Mesodermal cell (in vitro differentiated cells): Measurements from ENCODE around the gene RASAL2.

Source experiments
- H3K27ac ChIP-seq: 2 replicates; pipeline ENCODE4 v1.7.0; 2013; ENCODE audit warnings: mild to moderate bottlenecking, low read depth, low read length, moderate library complexity; ENCODE audit not compliant: severe bottlenecking
- H3K36me3 ChIP-seq: 2 replicates; pipeline ENCODE4 v1.7.1; 2013; ENCODE audit warnings: mild to moderate bottlenecking, low read length, moderate library complexity; ENCODE audit not compliant: control insufficient read depth, insufficient read depth
- H3K4me1 ChIP-seq: one replicate; pipeline ENCODE4 v1.7.1; 2013; ENCODE audit warnings: mild to moderate bottlenecking, low read length; ENCODE audit not compliant: insufficient read depth, control insufficient read depth, poor library complexity, severe bottlenecking
- H3K4me3 ChIP-seq: 2 replicates; pipeline ENCODE4 v1.7.0; 2013; ENCODE audit warnings: low read length, control low read depth, mild to moderate bottlenecking; ENCODE audit not compliant: insufficient read depth, poor library complexity, severe bottlenecking; ENCODE audit errors: extremely low read depth
- H3K9me3 ChIP-seq: 2 replicates; pipeline ENCODE4 v1.7.1; 2013; ENCODE audit warnings: mild to moderate bottlenecking, low read length, moderate library complexity; ENCODE audit not compliant: control insufficient read depth
- WGBS, 2 experiments: methylation state at CpG; one replicate each; pipeline ENCODE4 v1.1.5; 2013; ENCODE audit warnings: missing lambda C conversion rate in 2 of 2; ENCODE audit not compliant: insufficient coverage in 2 of 2; 5-methylcytosine and 5-hydroxymethylcytosine counted together

Gene RASAL2

GRCh38 chr1:178278916-178279686 lies 185.2 kb downstream of the RASAL2 start:
- Histone ChIP-seq H3K4me3 (no peak overlapping the region), H3K9me3 (peaks cover 7% of the 10 kb centered on the region), H3K27ac (no peak overlapping the region), H3K36me3 (no peaks in the 10 kb centered on the region), H3K4me1 (peaks cover 49% of the 10 kb centered on the region)
- WGBS, 2 experiments, result no CpG with 5 or more reads among the region's 1 CpG

GRCh38 chr1:178282949-178283367 lies 189.1 kb downstream of the RASAL2 start:
- Histone ChIP-seq H3K27ac (peak overlapping the region; percentile 5), H3K4me3 (no peak overlapping the region), H3K9me3 (peaks cover 1% of the 10 kb centered on the region), H3K36me3 (peaks cover 6% of the 10 kb centered on the region), H3K4me1 (peaks cover 29% of the 10 kb centered on the region)
- WGBS, 2 experiments, result 0% methylated on average over 1 of the region's 3 CpGs; no CpG with 5 or more reads in 1 of the 2 experiments

GRCh38 chr1:178283409-178283808 lies 189.5 kb downstream of the RASAL2 start:
- Histone ChIP-seq H3K9me3 (no peaks in the 10 kb centered on the region), H3K36me3 (peaks cover 6% of the 10 kb centered on the region), H3K4me3 (no peak overlapping the region), H3K4me1 (peaks cover 25% of the 10 kb centered on the region), H3K27ac (peak overlapping the region; percentile 33)
- WGBS, 2 experiments, result 38% methylated on average over 4 of the region's 5 CpGs; no CpG with 5 or more reads in 1 of the 2 experiments

- 43 to 46% methylated on average over 3 of the region's 3 CpGs for WGBS, 2 experiments
- Histone ChIP-seq H3K36me3 (peaks cover 6% of the 10 kb centered on the region), H3K4me1 (peaks cover 23% of the 10 kb centered on the region), H3K4me3 (no peak overlapping the region), H3K9me3 (no peaks in the 10 kb centered on the region), H3K27ac (peak overlapping the region; percentile 33)
Measured at GRCh38 chr1:178284058-178284457, 190.2 kb downstream of the RASAL2 start.

- Histone ChIP-seq H3K4me1 (peaks cover 3% of the 10 kb centered on the region), H3K9me3 (no peaks in the 10 kb centered on the region), H3K36me3 (peaks cover 6% of the 10 kb centered on the region), H3K27ac (no peak overlapping the region), H3K4me3 (no peak overlapping the region)
- WGBS, 2 experiments, result 100% methylated on average over 1 of the region's 1 CpG
Measured at GRCh38 chr1:178291166-178291565, 197.3 kb downstream of the RASAL2 start.

- Histone ChIP-seq H3K4me1 (peaks cover 3% of the 10 kb centered on the region), H3K27ac (no peak overlapping the region), H3K4me3 (no peak overlapping the region), H3K9me3 (no peaks in the 10 kb centered on the region), H3K36me3 (no peaks in the 10 kb centered on the region)
- WGBS, 2 experiments, result 91 to 100% methylated on average over 1 of the region's 1 CpG
Measured at GRCh38 chr1:178294654-178295053, 200.8 kb downstream of the RASAL2 start.

GRCh38 chr1:178300352-178300699 lies 206.4 kb downstream of the RASAL2 start:
- Histone ChIP-seq H3K4me3 (no peak overlapping the region), H3K9me3 (no peaks in the 10 kb centered on the region), H3K4me1 (no peaks in the 10 kb centered on the region), H3K36me3 (no peaks in the 10 kb centered on the region), H3K27ac (no peak overlapping the region)

GRCh38 chr1:178301141-178301540 lies 207.2 kb downstream of the RASAL2 start:
- H3K36me3 ChIP-seq, result no peaks in the 10 kb centered on the region
- H3K4me1 ChIP-seq, result no peaks in the 10 kb centered on the region
- H3K9me3 ChIP-seq, result no peaks in the 10 kb centered on the region
- H3K4me3 ChIP-seq, result no peak overlapping the region
- H3K27ac ChIP-seq, result no peak overlapping the region
- WGBS, 2 experiments, result 100% methylated on average over 1 of the region's 1 CpG

- Histone ChIP-seq H3K27ac (no peak overlapping the region), H3K9me3 (no peaks in the 10 kb centered on the region), H3K4me1 (no peaks in the 10 kb centered on the region), H3K36me3 (no peaks in the 10 kb centered on the region), H3K4me3 (no peak overlapping the region)
- no CpG with 5 or more reads among the region's 1 CpG for WGBS, 2 experiments
Measured at GRCh38 chr1:178307264-178307663, 213.4 kb downstream of the RASAL2 start.

- H3K9me3 ChIP-seq, result no peaks in the 10 kb centered on the region
- H3K36me3 ChIP-seq, result no peaks in the 10 kb centered on the region
- no peak overlapping the region for H3K27ac ChIP-seq
- H3K4me3 ChIP-seq, result no peak overlapping the region
- no peaks in the 10 kb centered on the region for H3K4me1 ChIP-seq
Measured at GRCh38 chr1:178308438-178308837, 214.5 kb downstream of the RASAL2 start.

- no peak overlapping the region for H3K27ac ChIP-seq
- H3K9me3 ChIP-seq, result no peaks in the 10 kb centered on the region
- H3K4me3 ChIP-seq, result no peak overlapping the region
- no CpG with 5 or more reads among the region's 1 CpG for WGBS, 2 experiments
- no peaks in the 10 kb centered on the region for H3K36me3 ChIP-seq
- no peaks in the 10 kb centered on the region for H3K4me1 ChIP-seq
Measured at GRCh38 chr1:178310685-178311105, 216.8 kb downstream of the RASAL2 start.
